ENCODE measurements around the gene ZBTB32. TPM values are rescaled to one million over a fixed set of nuclear protein-coding genes. Genes with fewer than 3 reads are reported as not detected.

Gene ZBTB32
- total RNA-seq, 1 experiment from 2014 or later: not detected

GRCh38 chr19:35656700-35657099, 47.7 kb upstream of the ZBTB32 start:
- ATAC-seq (no peak), DNase-seq (ENCODE audit: low read depth, low spot score) (no peak)
- Histone ChIP-seq H3K9me3 (ENCODE audit: control insufficient read depth in 1 of 2, insufficient read depth in 1 of 2, low read depth in 1 of 2, low read length in 2 of 2) (no peaks in the 10 kb centered on the region), H3K27ac (ENCODE audit: low read depth, low read length) (no peak overlapping the region), H2AFZ (ENCODE audit: low read depth, low read length, poor library complexity, severe bottlenecking) (no peak overlapping the region), H3K36me3 (ENCODE audit: control insufficient read depth in 1 of 2, insufficient read depth in 2 of 2, low read length in 2 of 2) (peaks cover 20 to 22% of the 10 kb centered on the region in 2 experiments), H3K27me3 (ENCODE audit: insufficient read depth, low read length) (no peaks in the 10 kb centered on the region), H3K9me2 (ENCODE audit: insufficient read depth) (no peaks in the 10 kb centered on the region), H3K9ac (ENCODE audit: low read length) (no peak overlapping the region), H4K20me1 (ENCODE audit: insufficient read depth) (no peaks in the 10 kb centered on the region), H3K4me3 (replicated peaks in 1 of 2; ENCODE audit: low read depth in 1 of 2, low read length in 2 of 2) (no peak overlapping the region), H3K4me2 (ENCODE audit: low read length) (no peak overlapping the region), H3K79me2 (ENCODE audit: insufficient read depth, low read length) (peaks cover 19% of the 10 kb centered on the region; the same call in 1 of the 2 replicates), H3K4me1 (ENCODE audit: control insufficient read depth in 1 of 2, insufficient read depth in 2 of 2, low read length in 2 of 2) (no peaks in the 10 kb centered on the region)
- intact Hi-C loops (cut with micrococcal nuclease): no loop called here
- ChIA-PET RAD21 (ENCODE audit: low non-redundant PET in 1 of 2, low total read pairs in 2 of 2, uncharacterized antibody in 2 of 2, unreplicated experiment in 2 of 2) (no interaction called here), POLR2A (interaction anchor here (2.5 kb wide), 1 partner anchor 9 kb away, joined by 8 read pairs; the partner anchor contains the start of gene COX6B1), CTCF (no interaction called here)
- BruUV-seq (replicated peaks): no TSS peak
- no peak for TF ChIP-seq EZH2 (IDR thresholded peaks at IDR 0.05)
- TF ChIP-seq EGR1 (IDR thresholded peaks at IDR 0.05; ENCODE audit: low read depth): no peak
- TF ChIP-seq RAD21 (IDR thresholded peaks at IDR 0.05; ENCODE audit: low read depth): no peak
- no peak for TF ChIP-seq CEBPB (IDR thresholded peaks at IDR 0.05; ENCODE audit: low read depth)

- H2AFZ ChIP-seq (ENCODE audit: low read depth, low read length, poor library complexity, severe bottlenecking): no peak overlapping the region
- no peak overlapping the region for H3K4me3 ChIP-seq (replicated peaks in 1 of 2; ENCODE audit: low read depth in 1 of 2, low read length in 2 of 2)
- TF ChIP-seq CTCF (IDR thresholded peaks at IDR 0.05 in 2 of 3, conservative IDR thresholded peaks at IDR 0.05 in 1 of 3; ENCODE audit: borderline replicate concordance in 1 of 3, insufficient read depth in 1 of 3, low read depth in 2 of 3, low read length in 2 of 3): peak in 2 of 3 experiments; percentile 42 to 51; a peak in 4 of 6 replicates
- TF ChIP-seq SRF (IDR thresholded peaks at IDR 0.05; ENCODE audit: low read depth): no peak
- no peak overlapping the region for H3K4me2 ChIP-seq (ENCODE audit: low read length)
- H3K79me2 ChIP-seq (ENCODE audit: insufficient read depth, low read length): peaks cover 13% of the 10 kb centered on the region; the same call in 1 of the 2 replicates
- H4K20me1 ChIP-seq (ENCODE audit: insufficient read depth): no peaks in the 10 kb centered on the region
- ATAC-seq: peak; percentile 86
- H3K9me2 ChIP-seq (ENCODE audit: insufficient read depth): no peaks in the 10 kb centered on the region
- H3K9me3 ChIP-seq (ENCODE audit: control insufficient read depth in 1 of 2, insufficient read depth in 1 of 2, low read depth in 1 of 2, low read length in 2 of 2): no peaks in the 10 kb centered on the region
- H3K36me3 ChIP-seq (ENCODE audit: control insufficient read depth in 1 of 2, insufficient read depth in 2 of 2, low read length in 2 of 2): peaks cover 20% of the 10 kb centered on the region in 2 experiments
- no peaks in the 10 kb centered on the region for H3K27me3 ChIP-seq (ENCODE audit: insufficient read depth, low read length)
- H3K27ac ChIP-seq (ENCODE audit: low read depth, low read length): no peak overlapping the region
- H3K4me1 ChIP-seq (ENCODE audit: control insufficient read depth in 1 of 2, insufficient read depth in 2 of 2, low read length in 2 of 2): no peaks in the 10 kb centered on the region
- no TSS peak for BruUV-seq (replicated peaks)
- RAD21 ChIA-PET (ENCODE audit: low non-redundant PET in 1 of 2, low total read pairs in 2 of 2, uncharacterized antibody in 2 of 2, unreplicated experiment in 2 of 2): no interaction called here
- intact Hi-C loops (cut with micrococcal nuclease): no loop called here
- H3K9ac ChIP-seq (ENCODE audit: low read length): no peak overlapping the region
- POLR2A ChIA-PET: interaction anchor here (0.6 to 2.5 kb wide), 2 partner anchors 10 to 12 kb away, joined by 4 to 8 read pairs; partner anchors contain the start of gene COX6B1
- CTCF ChIA-PET: no interaction called here
- DNase-seq (ENCODE audit: low read depth, low spot score): no peak
Measured at GRCh38 chr19:35657904-35658700, 46.3 kb upstream of the ZBTB32 start.

All from HCT116 (cell line).